CD4-positive, alpha-beta T cell (primary cell): ENCODE measurements around the gene UPF3A. TPM values are rescaled to one million over a fixed set of nuclear protein-coding genes. Genes with fewer than 3 reads are reported as not detected.

ENCODE experiments used
- ATAC-seq: fragments of 200-7000 bp; cut with Tn5 transposase; one replicate; pipeline ENCODE4 v1.10.0; 2022; ENCODE audit warnings: mild to moderate bottlenecking; ENCODE audit not compliant: poor library complexity
- CTCF ChIA-PET: fragments of 350-600 bp; sonication (Branson Sonifier 250); formaldehyde crosslinking; loops from one replicate; lab custom pipeline; 2021; ENCODE audit warnings: antibody characterized with exemption, inconsistent platforms; lab: Charles Lee
- POLR2A ChIA-PET: fragments of 350-600 bp; sonication (Branson Sonifier 250); formaldehyde crosslinking; loops from one replicate; lab custom pipeline; 2021; ENCODE audit warnings: antibody characterized with exemption, inconsistent platforms; lab: Charles Lee
- DNase-seq, 14 experiments: peaks; one replicate each; pipeline ENCODE4 v3.0.0-alpha.2; 2013 to 2020; ENCODE audit warnings: mixed read lengths in 2 of 14
- H3K27ac ChIP-seq, 2 donors: one replicate each; pipeline versions ENCODE4 v1.5.1 to v1.7.0; 2013; ENCODE audit warnings: low read length in 2 of 2, low read depth in 1 of 2, mild to moderate bottlenecking in 1 of 2
- H3K27me3 ChIP-seq, 2 experiments: 1 replicate in 1 of 2; 2 replicates in 1 of 2; pipeline versions ENCODE4 v1.6.1 to v1.7.0; 2013; ENCODE audit warnings: low read length in 2 of 2, control low read depth in 1 of 2, mild to moderate bottlenecking in 1 of 2, moderate library complexity in 1 of 2; ENCODE audit not compliant: insufficient read depth in 2 of 2, control insufficient read depth in 1 of 2
- H3K36me3 ChIP-seq: one replicate; pipeline ENCODE4 v1.6.1; 2013; ENCODE audit warnings: low read length, control low read depth; ENCODE audit not compliant: insufficient read depth
- H3K4me1 ChIP-seq: one replicate; pipeline ENCODE4 v1.6.1; 2013; ENCODE audit warnings: low read length, control low read depth; ENCODE audit not compliant: insufficient read depth
- H3K4me3 ChIP-seq: one replicate; pipeline ENCODE4 v1.5.1; 2013; ENCODE audit warnings: mild to moderate bottlenecking, low read length, moderate library complexity
- H3K9me3 ChIP-seq, 2 experiments: 1 replicate in 1 of 2; 2 replicates in 1 of 2; pipeline versions ENCODE4 v1.6.1 to v1.7.0; 2013; ENCODE audit warnings: low read length in 2 of 2, mild to moderate bottlenecking in 2 of 2, control low read depth in 1 of 2, moderate library complexity in 1 of 2; ENCODE audit not compliant: control insufficient read depth in 1 of 2, insufficient read depth in 1 of 2
- H3K27ac Mint-ChIP-seq: one replicate; pipeline ENCODE4 v1.8.0; 2020; ENCODE audit warnings: mixed read lengths
- H3K27me3 Mint-ChIP-seq: one replicate; pipeline ENCODE4 v1.8.0; 2021; ENCODE audit warnings: mixed read lengths
- H3K36me3 Mint-ChIP-seq: one replicate; pipeline ENCODE4 v1.8.0; 2021; ENCODE audit warnings: low read depth, mixed read lengths
- H3K4me1 Mint-ChIP-seq: one replicate; pipeline ENCODE4 v1.8.0; 2021; ENCODE audit warnings: low read depth, mixed read lengths
- H3K4me3 Mint-ChIP-seq: one replicate; pipeline ENCODE4 v1.8.0; 2020; ENCODE audit warnings: mild to moderate bottlenecking, mixed read lengths
- H3K9me3 Mint-ChIP-seq: one replicate; pipeline ENCODE4 v1.8.0; 2020; ENCODE audit warnings: mixed read lengths
- intact Hi-C, 2 experiments: fragments of 100-400 bp; cut with DNase I in 1 of 2; cut with micrococcal nuclease in 1 of 2; formaldehyde crosslinking; loops; one replicate each; pipeline versions ENCODE4 v1.15.1 to v1.9.0; 2023 to 2025; cut with DNase I, micrococcal nuclease
- total RNA-seq, 174 experiments: library from RNA in 2 of 174; stranded (reverse) in 2 of 174; gene quantifications; one replicate each; pipeline ENCODE4 v1.2.3 and lab custom pipeline; 2021 to 2026
- TF ChIP-seq, protein P1 (sequence below): fragments of 200-600 bp; IDR thresholded peaks from one replicate; pipeline ENCODE4 v1.8.0; 2022; ENCODE audit warnings: antibody characterized with exemption, mild to moderate bottlenecking

Gene UPF3A
- total RNA-seq, 2 experiments from 2014 or later, result 31.8 TPM

DNA sequence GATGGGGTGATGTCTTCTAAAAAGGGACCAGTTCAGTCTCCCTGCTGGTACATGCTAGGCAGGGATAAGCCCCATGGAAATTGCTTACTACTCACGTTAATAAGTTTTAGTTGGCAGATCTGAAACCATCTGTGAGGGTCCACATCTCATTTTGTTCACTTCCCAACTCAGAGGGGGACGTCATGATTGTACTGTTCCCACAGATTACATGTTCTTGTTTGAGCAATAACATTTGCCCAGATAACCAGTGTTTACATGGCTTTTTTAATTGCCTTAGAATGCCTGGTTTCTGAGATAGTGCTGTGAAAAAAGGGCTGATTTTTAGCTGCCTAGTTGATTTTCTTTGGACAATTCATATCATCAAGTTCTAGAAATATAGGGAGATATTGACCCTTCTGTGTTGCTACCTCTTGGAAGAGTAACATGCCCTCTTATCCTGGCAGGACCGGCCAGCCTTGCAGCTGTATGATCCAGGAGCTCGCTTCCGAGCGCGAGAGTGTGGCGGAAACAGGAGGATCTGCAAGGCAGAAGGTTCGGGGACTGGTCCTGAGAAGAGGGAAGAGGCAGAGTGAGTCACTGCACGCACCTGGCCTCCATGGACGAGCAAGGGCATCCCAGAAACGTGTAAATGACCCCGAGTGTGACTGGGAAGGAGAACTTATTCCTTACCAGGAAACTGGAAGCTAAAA, 23.1 kb downstream of the UPF3A start:
- no peak overlapping the region for H3K4me3 ChIP-seq
- no peak for ATAC-seq
- H3K4me1 Mint-ChIP-seq, result no peaks in the 10 kb centered on the region
- CTCF ChIA-PET, result no interaction called here
- H3K4me3 Mint-ChIP-seq, result no peak overlapping the region
- H3K27ac ChIP-seq, result no peak overlapping the region
- H3K9me3 Mint-ChIP-seq, result no peaks in the 10 kb centered on the region
- intact Hi-C loops, result no loop called here
- TF ChIP-seq, protein P1, sequence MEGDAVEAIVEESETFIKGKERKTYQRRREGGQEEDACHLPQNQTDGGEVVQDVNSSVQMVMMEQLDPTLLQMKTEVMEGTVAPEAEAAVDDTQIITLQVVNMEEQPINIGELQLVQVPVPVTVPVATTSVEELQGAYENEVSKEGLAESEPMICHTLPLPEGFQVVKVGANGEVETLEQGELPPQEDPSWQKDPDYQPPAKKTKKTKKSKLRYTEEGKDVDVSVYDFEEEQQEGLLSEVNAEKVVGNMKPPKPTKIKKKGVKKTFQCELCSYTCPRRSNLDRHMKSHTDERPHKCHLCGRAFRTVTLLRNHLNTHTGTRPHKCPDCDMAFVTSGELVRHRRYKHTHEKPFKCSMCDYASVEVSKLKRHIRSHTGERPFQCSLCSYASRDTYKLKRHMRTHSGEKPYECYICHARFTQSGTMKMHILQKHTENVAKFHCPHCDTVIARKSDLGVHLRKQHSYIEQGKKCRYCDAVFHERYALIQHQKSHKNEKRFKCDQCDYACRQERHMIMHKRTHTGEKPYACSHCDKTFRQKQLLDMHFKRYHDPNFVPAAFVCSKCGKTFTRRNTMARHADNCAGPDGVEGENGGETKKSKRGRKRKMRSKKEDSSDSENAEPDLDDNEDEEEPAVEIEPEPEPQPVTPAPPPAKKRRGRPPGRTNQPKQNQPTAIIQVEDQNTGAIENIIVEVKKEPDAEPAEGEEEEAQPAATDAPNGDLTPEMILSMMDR, result no peak
- H3K36me3 Mint-ChIP-seq, result peaks cover 51% of the 10 kb centered on the region
- POLR2A ChIA-PET, result no interaction called here
- no peaks in the 10 kb centered on the region for H3K9me3 ChIP-seq
- H3K36me3 ChIP-seq, result peaks cover 46% of the 10 kb centered on the region
- H3K27me3 Mint-ChIP-seq, result no peaks in the 10 kb centered on the region
- no peak overlapping the region for H3K27ac Mint-ChIP-seq
- H3K4me1 ChIP-seq, result no peaks in the 10 kb centered on the region
- no peak for DNase-seq
- no peaks in the 10 kb centered on the region for H3K27me3 ChIP-seq

DNA sequence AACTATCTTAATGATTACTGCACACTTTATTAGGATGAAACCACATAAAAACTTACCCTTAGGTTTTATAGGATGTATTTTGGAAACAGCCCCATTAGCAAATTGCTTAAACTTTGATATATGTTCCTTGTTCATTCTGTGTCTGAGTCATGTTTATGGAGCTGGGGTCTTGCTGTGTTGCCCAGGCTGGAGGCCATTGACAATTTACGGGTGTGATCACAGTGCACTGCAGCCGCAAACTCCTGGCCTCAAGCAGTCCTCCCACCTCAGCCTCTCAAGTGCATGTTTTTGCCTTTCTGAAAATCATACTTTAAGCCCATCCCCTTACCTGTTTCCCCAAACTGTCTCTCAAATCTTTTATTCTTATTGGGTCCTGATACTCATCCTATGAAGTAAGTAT, 27.7 kb downstream of the UPF3A start:
- Histone ChIP-seq H3K9me3 (no peaks in the 10 kb centered on the region), H3K4me1 (peaks cover 7% of the 10 kb centered on the region), H3K27me3 (no peaks in the 10 kb centered on the region), H3K36me3 (peaks cover 17% of the 10 kb centered on the region), H3K27ac (no peak overlapping the region), H3K4me3 (no peak overlapping the region)
- ATAC-seq (no peak), DNase-seq (no peak)
- TF ChIP-seq, protein P1, result no peak
- CTCF ChIA-PET, result no interaction called here
- Mint-ChIP-seq H3K4me1 (peaks cover 13% of the 10 kb centered on the region), H3K4me3 (no peak overlapping the region), H3K36me3 (peaks cover 22% of the 10 kb centered on the region), H3K27ac (no peak overlapping the region), H3K9me3 (no peaks in the 10 kb centered on the region), H3K27me3 (no peaks in the 10 kb centered on the region)
- POLR2A ChIA-PET, result no interaction called here
- intact Hi-C loops, result no loop called here

- POLR2A ChIA-PET, result interaction anchor here (1.7 kb wide), 1 partner anchor 28 kb away, joined by 10 read pairs; no protein-coding TSS in a partner anchor
- H3K4me3 Mint-ChIP-seq, result no peak overlapping the region
Measured at GRCh38 chr13:114309806-114310410, 28.5 kb downstream of the UPF3A start.

More at GRCh38 chr13:114309806-114310410, 28.5 kb downstream of the UPF3A start:
- peaks cover 18% of the 10 kb centered on the region for H3K36me3 Mint-ChIP-seq
- no peak overlapping the region for H3K27ac Mint-ChIP-seq
- H3K4me1 Mint-ChIP-seq, result peaks cover 15% of the 10 kb centered on the region
- Histone ChIP-seq H3K9me3 (no peaks in the 10 kb centered on the region), H3K27ac (no peak overlapping the region), H3K27me3 (no peaks in the 10 kb centered on the region), H3K4me1 (peaks cover 7% of the 10 kb centered on the region), H3K4me3 (no peak overlapping the region), H3K36me3 (peaks cover 10% of the 10 kb centered on the region)
- no peak for ATAC-seq
- H3K9me3 Mint-ChIP-seq, result no peaks in the 10 kb centered on the region
- CTCF ChIA-PET, result no interaction called here
- no peak for DNase-seq
- H3K27me3 Mint-ChIP-seq, result no peaks in the 10 kb centered on the region
- TF ChIP-seq, protein P1, result no peak
- intact Hi-C loops, result no loop called here
